Kidney (tissue), 14 donors: ENCODE measurements around the gene ERGIC3. TPM values are rescaled to one million over a fixed set of nuclear protein-coding genes. Genes with fewer than 3 reads are reported as not detected.

Experiments
- DNase-seq, 5 donors: peaks; one replicate each; pipeline ENCODE4 v3.0.0-alpha.2; 2013 to 2020
- FAIRE-seq: peaks from 2 replicates; lab custom pipeline; 2012; peaks lifted over from hg19 to GRCh38; lab: Jason Lieb, UNC
- H3K27ac ChIP-seq, 2 donors: one replicate each; pipeline ENCODE4 v1.7.0; 2013; ENCODE audit warnings: low read depth in 2 of 2, low read length in 2 of 2, inconsistent platforms in 1 of 2
- H3K27me3 ChIP-seq: one replicate; pipeline ENCODE4 v1.7.1; 2013; ENCODE audit warnings: low read length, inconsistent platforms; ENCODE audit not compliant: control insufficient read depth, insufficient read depth
- H3K36me3 ChIP-seq, 3 donors: one replicate each; pipeline versions ENCODE4 v1.7.0 to v1.7.1; 2013; ENCODE audit warnings: low read length in 3 of 3, control low read depth in 1 of 3, inconsistent platforms in 1 of 3; ENCODE audit not compliant: insufficient read depth in 3 of 3, control insufficient read depth in 2 of 3
- H3K4me1 ChIP-seq, 3 donors: one replicate each; pipeline versions ENCODE4 v1.7.0 to v1.7.1; 2013; ENCODE audit warnings: low read length in 3 of 3, inconsistent platforms in 1 of 3, low read depth in 1 of 3; ENCODE audit not compliant: control insufficient read depth in 2 of 3, insufficient read depth in 2 of 3
- H3K4me3 ChIP-seq, 3 donors: one replicate each; pipeline versions ENCODE4 v1.7.0 to v1.8.1; 2013; ENCODE audit warnings: low read length in 3 of 3, control low read depth in 1 of 3, inconsistent platforms in 1 of 3
- H3K9ac ChIP-seq, 3 donors: one replicate each; pipeline versions ENCODE4 v1.7.0 to v1.7.1; 2013; ENCODE audit warnings: low read length in 3 of 3, control low read depth in 1 of 3, inconsistent platforms in 1 of 3
- H3K9me3 ChIP-seq, 3 donors: one replicate each; pipeline versions ENCODE4 v1.7.0 to v1.7.1; 2013; ENCODE audit warnings: low read length in 3 of 3, control low read depth in 1 of 3, inconsistent platforms in 1 of 3; ENCODE audit not compliant: control insufficient read depth in 2 of 3, insufficient read depth in 1 of 3
- CTCF ChIP-seq: IDR thresholded peaks from 3 replicates; pipeline ENCODE4 v1.5.1; 2012; ENCODE audit warnings: mild to moderate bottlenecking, moderate library complexity, borderline replicate concordance; ENCODE audit not compliant: insufficient read depth; ENCODE audit errors: extremely low read depth
- intact Hi-C: fragments of 100-400 bp; cut with DNase I; formaldehyde crosslinking; loops from one replicate; pipeline ENCODE4 v1.11.1; 2022
- polyA plus RNA-seq: library from polyadenylated mRNA; stranded (reverse); fragments of 350-450 nt; fragmentation: Illumina TruSeq; extraction: RNeasy Lipid Tissue Mini Kit (QIAGEN cat#74804); gene quantifications from one replicate; pipeline ENCODE4 v1.2.3, GENCODE V29; 2014; ENCODE audit warnings: low read depth, low replicate concordance; ENCODE audit not compliant: insufficient read depth
- total RNA-seq: library from RNA; stranded (reverse); fragmentation: NEBNext Ultra II Directional; extraction: Animal tissue kit (Norgen Biotek cat#: 25700); gene quantifications from one replicate; pipeline ENCODE4 v1.2.1, GENCODE V29; 2021
- donor health status: control.
- donor health status: control.
- donor health status: control.
- donor health status: control.
- donor health status: control.
- donor health status: DM: yes; HTN: yes; CAD: no.
- donor health status: Normal renal cell carcinoma (clear cell type).

ERGIC3 gene
- total and polyA plus RNA-seq, 2 donors from 2014 or later = 230 to 371 TPM

DNA sequence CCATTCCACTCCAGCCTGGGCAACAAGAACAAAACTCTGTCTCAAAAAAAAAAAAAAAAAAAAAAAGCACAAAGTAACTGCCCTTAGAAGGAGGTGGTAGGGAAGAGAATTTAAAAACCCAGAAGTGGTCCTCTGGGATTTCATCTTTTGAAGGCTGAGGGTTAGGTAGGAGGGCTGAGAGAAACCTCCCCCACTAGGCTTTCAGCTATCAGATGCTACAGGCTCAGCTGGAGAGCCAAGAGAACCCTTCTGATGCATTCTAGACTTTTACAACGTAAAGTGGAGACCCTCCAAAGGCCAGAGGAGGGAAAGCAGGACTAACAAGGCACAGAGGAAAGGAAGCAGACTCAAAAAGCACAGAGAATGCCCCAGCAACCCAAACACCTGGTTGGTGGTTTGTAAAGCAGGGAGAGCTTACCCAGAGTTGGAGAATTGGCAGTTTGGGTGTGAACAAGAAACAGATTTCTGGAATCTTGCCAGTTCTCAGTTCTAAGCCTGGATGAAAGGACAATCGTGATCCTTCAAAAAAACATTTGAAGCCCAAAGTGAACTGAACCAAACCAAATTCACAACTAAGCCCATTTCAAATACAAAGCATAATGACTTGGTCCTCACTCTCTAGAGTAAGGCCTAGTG, 50.6 kb downstream of the ERGIC3 start:
- H3K27ac ChIP-seq = no peak overlapping the region
- DNase-seq (no peak), FAIRE-seq (no peak)
- no peaks in the 10 kb centered on the region for H3K36me3 ChIP-seq
- H3K9ac ChIP-seq = no peak overlapping the region
- H3K27me3 ChIP-seq = no peaks in the 10 kb centered on the region
- intact Hi-C loops = no loop called here
- no peaks in the 10 kb centered on the region for H3K4me1 ChIP-seq
- no peak for TF ChIP-seq CTCF
- no peaks in the 10 kb centered on the region for H3K9me3 ChIP-seq
- no peak overlapping the region for H3K4me3 ChIP-seq

DNA sequence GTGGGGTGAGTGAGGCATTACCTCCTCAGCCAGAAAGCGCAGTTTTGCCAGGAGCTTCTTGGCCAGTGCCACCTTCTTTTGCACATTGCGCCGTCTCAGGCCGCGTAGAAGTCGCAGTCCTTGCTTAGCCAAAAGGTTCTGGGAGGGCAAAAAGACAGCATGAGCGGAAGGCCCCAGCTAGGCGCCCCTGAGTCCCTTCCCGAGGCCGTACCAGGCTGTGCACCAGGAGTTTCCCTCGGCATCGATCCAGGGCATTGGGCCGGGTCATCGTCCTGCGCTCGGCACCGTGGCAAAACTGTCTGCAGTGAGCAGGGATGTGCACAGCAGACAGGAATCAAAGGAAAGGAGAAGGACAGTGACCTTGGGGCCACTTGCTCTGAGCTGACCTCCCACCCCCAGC, 53.6 kb downstream of the ERGIC3 start:
- Histone ChIP-seq H3K4me1 (no peaks in the 10 kb centered on the region), H3K4me3 (no peak overlapping the region), H3K9me3 (no peaks in the 10 kb centered on the region), H3K36me3 (no peaks in the 10 kb centered on the region), H3K27me3 (no peaks in the 10 kb centered on the region), H3K27ac (no peak overlapping the region), H3K9ac (no peak overlapping the region)
- peak in 1 of 5 donors; percentile 54 for DNase-seq
- intact Hi-C loops = no loop called here
- no peak for TF ChIP-seq CTCF
- no peak for FAIRE-seq

DNA sequence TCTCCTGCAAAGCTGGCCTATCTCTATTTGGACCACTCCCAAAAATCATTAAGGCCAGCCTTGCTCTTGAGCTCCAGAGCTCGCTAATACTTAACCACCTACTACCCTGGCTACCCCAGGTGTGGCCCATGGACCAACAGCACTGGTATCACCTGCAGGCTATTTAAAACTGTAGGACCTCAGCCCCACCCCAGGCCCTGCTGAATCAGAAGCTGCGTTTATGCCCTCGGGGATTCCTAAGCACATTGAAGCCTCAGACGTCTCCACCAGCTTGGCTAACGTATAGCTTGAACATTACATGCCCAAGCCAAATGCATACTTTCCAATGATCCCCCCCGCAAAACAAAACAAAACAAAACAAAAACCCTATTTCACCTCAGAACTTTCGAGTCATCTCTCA, 54.0 kb downstream of the ERGIC3 start:
- TF ChIP-seq CTCF = no peak
- DNase-seq = peak in 1 of 5 donors; percentile 6
- no peaks in the 10 kb centered on the region for H3K9me3 ChIP-seq
- intact Hi-C loops = no loop called here
- no peak overlapping the region for H3K9ac ChIP-seq
- FAIRE-seq = no peak
- no peaks in the 10 kb centered on the region for H3K27me3 ChIP-seq
- H3K27ac ChIP-seq = no peak overlapping the region
- H3K36me3 ChIP-seq = no peaks in the 10 kb centered on the region
- H3K4me1 ChIP-seq = no peaks in the 10 kb centered on the region
- H3K4me3 ChIP-seq = no peak overlapping the region

DNA sequence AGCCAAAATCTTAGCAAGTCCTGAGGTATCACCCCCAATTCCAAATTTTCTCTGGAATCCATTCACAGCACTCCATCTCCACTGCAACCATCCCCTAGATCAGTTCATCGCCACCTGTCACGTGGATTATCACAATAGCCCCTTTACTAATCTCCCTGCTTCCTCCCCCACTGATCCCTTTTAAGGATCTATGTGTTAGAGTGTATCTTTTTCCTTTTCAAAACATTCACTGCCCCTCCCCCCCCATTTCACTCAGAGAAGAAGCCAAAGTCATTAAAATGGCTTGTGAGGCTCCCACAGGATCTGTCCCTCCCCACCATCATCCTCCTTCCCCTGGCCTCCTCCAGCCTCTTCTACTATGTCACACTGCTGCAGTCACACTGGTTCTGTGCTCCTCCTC, 55.3 kb downstream of the ERGIC3 start:
- no peaks in the 10 kb centered on the region for H3K9me3 ChIP-seq
- no peak overlapping the region for H3K4me3 ChIP-seq
- H3K9ac ChIP-seq = no peak overlapping the region
- FAIRE-seq (no peak), DNase-seq (peak in 1 of 5 donors; percentile 1)
- no peaks in the 10 kb centered on the region for H3K36me3 ChIP-seq
- intact Hi-C loops = no loop called here
- H3K4me1 ChIP-seq = peaks cover 0 to 4% (median 0%) of the 10 kb centered on the region in 3 donors
- no peak for TF ChIP-seq CTCF
- no peaks in the 10 kb centered on the region for H3K27me3 ChIP-seq
- H3K27ac ChIP-seq = no peak overlapping the region
